ENCODE data around the gene FAM110C. TPM values are rescaled to one million over a fixed set of nuclear protein-coding genes. Genes with fewer than 3 reads are reported as not detected.
"Not testable (repeated sequence)": the region's sequence is repeated elsewhere in the genome, so short reads cannot be mapped to it uniquely, and the experiment has no call there.

The FAM110C gene
- total and polyA plus RNA-seq, 10 donors = 0.13 to 2.2 (median 0.58) TPM

- TF ChIP-seq CTCF (IDR thresholded peaks at IDR 0.05 in 8 of 11, conservative IDR thresholded peaks at IDR 0.05 in 3 of 11) = no peak
- TF ChIP-seq POLR2AphosphoS5 (IDR thresholded peaks at IDR 0.05) = no peak
- TF ChIP-seq POLR2A (IDR thresholded peaks at IDR 0.05) = no peak
- Histone ChIP-seq H3K27me3 (replicated peaks in 1 of 7) (peaks cover 0 to 4% (median 0%) of the 10 kb centered on the region in 7 donors), H3K27ac (no peak overlapping the region), H3K4me1 (peaks cover 0 to 13% (median 0%) of the 10 kb centered on the region in 6 donors), H3K9me3 (peaks cover 0 to 6% (median 0%) of the 10 kb centered on the region in 8 donors), H3K36me3 (no peaks in the 10 kb centered on the region), H3K4me3 (no peak overlapping the region)
- 72 to 84% (median 82%) methylated on average over 4 of the region's 4 CpGs for WGBS, 5 donors
- no peak for DNase-seq
- intact Hi-C loops (cut with DNase I; ENCODE audit: low total_unique reads) = no loop called here
Measured at GRCh38 chr2:25543-25942, 20.8 kb downstream of the FAM110C start.

DNA sequence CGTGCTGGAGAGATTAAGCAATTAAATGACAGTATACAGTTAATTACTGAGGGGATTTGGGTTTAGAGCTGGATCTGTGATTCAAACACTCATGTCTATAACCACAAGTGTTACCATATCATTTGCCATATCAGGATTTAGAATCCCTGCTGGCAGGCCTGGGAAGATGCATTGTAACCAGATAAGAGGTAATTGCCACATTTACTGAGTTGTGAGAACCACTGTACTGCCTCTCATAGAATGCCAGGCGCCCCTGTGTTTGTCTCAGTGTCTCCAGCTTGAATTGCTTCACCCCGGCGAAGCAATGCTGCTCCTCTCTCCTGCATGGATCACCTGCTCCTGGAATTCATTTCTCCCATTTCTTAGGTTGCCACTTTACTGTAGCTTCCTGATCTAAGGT is 21.7 kb downstream of the FAM110C start:
- H3K9me3 ChIP-seq; H3K27ac ChIP-seq; intact Hi-C loops (cut with DNase I; ENCODE audit: low total_unique reads); DNase-seq; H3K36me3 ChIP-seq; H3K4me3 ChIP-seq; H3K27me3 ChIP-seq (replicated peaks in 1 of 7): not testable (repeated sequence)
- 76 to 89% (median 84%) methylated on average over 4 of the region's 4 CpGs for WGBS, 5 donors
- peaks cover 0 to 13% (median 0%) of the 10 kb centered on the region in 6 donors for H3K4me1 ChIP-seq

DNA sequence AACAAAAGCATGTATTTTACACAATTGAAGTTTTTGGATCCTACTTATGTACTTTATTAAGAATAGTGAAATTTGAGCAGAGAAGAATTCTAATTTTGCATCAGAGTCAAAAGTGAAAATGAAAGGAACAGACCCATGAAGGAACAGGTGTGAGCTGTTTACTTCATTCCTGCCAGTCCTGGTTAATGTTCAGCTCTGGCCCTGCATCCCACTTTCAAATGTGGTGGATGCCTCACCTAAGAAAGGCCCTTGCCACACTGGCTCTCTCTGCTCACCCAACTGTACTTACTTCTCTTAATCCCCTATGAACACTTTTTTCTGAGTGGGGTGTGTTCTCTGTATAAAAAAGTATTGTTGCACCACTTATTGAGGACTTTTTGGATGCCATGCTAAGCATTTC is 22.2 kb downstream of the FAM110C start:
- Histone ChIP-seq H3K4me1 (peaks cover 0 to 13% (median 0%) of the 10 kb centered on the region in 6 donors), H3K36me3 (no peaks in the 10 kb centered on the region), H3K27ac (no peak overlapping the region), H3K27me3 (replicated peaks in 1 of 7) (peaks cover 0 to 4% (median 0%) of the 10 kb centered on the region in 7 donors), H3K9me3 (peaks cover 0 to 6% (median 0%) of the 10 kb centered on the region in 8 donors), H3K4me3 (no peak overlapping the region)
- TF ChIP-seq POLR2A (IDR thresholded peaks at IDR 0.05) (no peak), POLR2AphosphoS5 (IDR thresholded peaks at IDR 0.05) (no peak), CTCF (IDR thresholded peaks at IDR 0.05 in 8 of 11, conservative IDR thresholded peaks at IDR 0.05 in 3 of 11) (no peak)
- intact Hi-C loops (cut with DNase I; ENCODE audit: low total_unique reads) = no loop called here
- no peak for DNase-seq

GRCh38 chr2:23283-23682 is 23.0 kb downstream of the FAM110C start:
- WGBS, 5 donors = 86 to 98% (median 96%) methylated on average over 1 of the region's 1 CpG
- peaks cover 0 to 6% (median 0%) of the 10 kb centered on the region in 7 donors for H3K27me3 ChIP-seq (replicated peaks in 1 of 7)
- H3K4me1 ChIP-seq = peaks cover 0 to 10% (median 0%) of the 10 kb centered on the region in 6 donors
- H3K36me3 ChIP-seq = no peaks in the 10 kb centered on the region
- no peak overlapping the region for H3K27ac ChIP-seq
- H3K4me3 ChIP-seq = no peak overlapping the region
- H3K9me3 ChIP-seq = peaks cover 0 to 6% (median 0%) of the 10 kb centered on the region in 8 donors
- no peak for DNase-seq
- intact Hi-C loops (cut with DNase I; ENCODE audit: low total_unique reads) = no loop called here
- no peak for TF ChIP-seq POLR2A (IDR thresholded peaks at IDR 0.05)
- TF ChIP-seq CTCF (IDR thresholded peaks at IDR 0.05 in 8 of 11, conservative IDR thresholded peaks at IDR 0.05 in 3 of 11) = no peak
- TF ChIP-seq POLR2AphosphoS5 (IDR thresholded peaks at IDR 0.05) = no peak

DNA sequence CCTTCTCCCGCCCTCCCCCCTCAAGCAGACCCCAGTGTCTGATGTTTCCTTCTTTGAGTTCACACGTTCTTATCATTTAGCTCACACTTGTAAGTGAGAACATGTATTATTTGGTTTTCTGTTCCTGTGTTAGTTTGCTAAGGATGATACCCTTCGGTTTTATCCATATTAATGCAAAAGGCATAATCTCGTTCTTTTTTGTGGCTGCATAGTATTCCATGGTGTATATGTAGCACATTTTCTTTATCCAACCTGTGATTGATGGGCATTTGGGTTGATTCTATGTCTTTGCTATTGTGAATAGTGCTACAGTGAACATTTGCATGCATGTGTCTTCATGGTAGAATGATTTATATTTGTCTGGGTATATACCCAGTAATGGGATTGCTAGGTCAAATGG is 24.1 kb downstream of the FAM110C start:
- 68 to 81% (median 80%) methylated on average over 4 of the region's 4 CpGs for WGBS, 5 donors
- H3K9me3 ChIP-seq; H3K36me3 ChIP-seq; H3K4me1 ChIP-seq; H3K27ac ChIP-seq; H3K27me3 ChIP-seq (replicated peaks in 1 of 7); DNase-seq; intact Hi-C loops (cut with DNase I; ENCODE audit: low total_unique reads); H3K4me3 ChIP-seq: not testable (repeated sequence)

DNA sequence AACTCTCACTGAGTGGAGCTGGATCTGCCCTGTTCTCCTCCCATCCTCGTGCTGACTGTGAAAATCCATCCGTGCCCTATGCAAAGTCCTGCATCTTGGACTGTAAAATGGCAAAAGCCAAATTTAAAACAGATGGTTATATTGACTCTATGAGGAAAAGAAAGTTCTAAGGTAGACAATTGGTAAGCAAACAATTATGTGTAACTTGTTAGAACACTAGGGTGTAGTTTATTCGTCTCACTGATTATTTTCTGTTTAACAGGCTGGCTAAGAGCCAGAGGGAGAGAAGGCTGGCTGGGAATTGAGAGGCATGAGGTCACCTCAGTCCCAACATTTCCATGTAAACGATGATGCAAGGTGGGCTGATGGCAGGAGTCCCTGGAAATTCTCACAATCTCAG is 26.0 kb downstream of the FAM110C start:
- H3K4me3 ChIP-seq; H3K4me1 ChIP-seq; H3K36me3 ChIP-seq; DNase-seq; intact Hi-C loops (cut with DNase I; ENCODE audit: low total_unique reads); H3K27ac ChIP-seq; H3K9me3 ChIP-seq: not testable (repeated sequence)
- WGBS, 5 donors = 57 to 84% (median 68%) methylated on average over 4 of the region's 4 CpGs
- peaks cover 0 to 24% (median 0%) of the 10 kb centered on the region in 7 donors for H3K27me3 ChIP-seq (replicated peaks in 1 of 7)

All from spleen (tissue), 11 donors.